Lower leg skin (tissue), 3 donors: ENCODE results near the gene KDM6A.

Source experiments
- POLR2A ChIP-seq, 2 donors: fragments of 450-650 bp; IDR thresholded peaks; one replicate each; pipeline ENCODE4 v1.6.1; 2016 to 2017; ENCODE audit warnings: antibody characterized with exemption in 2 of 2, mild to moderate bottlenecking in 1 of 2, moderate library complexity in 1 of 2
- TF ChIP-seq, protein P1 (sequence below), 3 donors: fragments of 450-650 bp; IDR thresholded peaks; one replicate each; pipeline ENCODE4 v1.5.1; 2016; ENCODE audit warnings: antibody characterized with exemption in 3 of 3, mild to moderate bottlenecking in 3 of 3, moderate library complexity in 2 of 3

- TF ChIP-seq, protein P1, sequence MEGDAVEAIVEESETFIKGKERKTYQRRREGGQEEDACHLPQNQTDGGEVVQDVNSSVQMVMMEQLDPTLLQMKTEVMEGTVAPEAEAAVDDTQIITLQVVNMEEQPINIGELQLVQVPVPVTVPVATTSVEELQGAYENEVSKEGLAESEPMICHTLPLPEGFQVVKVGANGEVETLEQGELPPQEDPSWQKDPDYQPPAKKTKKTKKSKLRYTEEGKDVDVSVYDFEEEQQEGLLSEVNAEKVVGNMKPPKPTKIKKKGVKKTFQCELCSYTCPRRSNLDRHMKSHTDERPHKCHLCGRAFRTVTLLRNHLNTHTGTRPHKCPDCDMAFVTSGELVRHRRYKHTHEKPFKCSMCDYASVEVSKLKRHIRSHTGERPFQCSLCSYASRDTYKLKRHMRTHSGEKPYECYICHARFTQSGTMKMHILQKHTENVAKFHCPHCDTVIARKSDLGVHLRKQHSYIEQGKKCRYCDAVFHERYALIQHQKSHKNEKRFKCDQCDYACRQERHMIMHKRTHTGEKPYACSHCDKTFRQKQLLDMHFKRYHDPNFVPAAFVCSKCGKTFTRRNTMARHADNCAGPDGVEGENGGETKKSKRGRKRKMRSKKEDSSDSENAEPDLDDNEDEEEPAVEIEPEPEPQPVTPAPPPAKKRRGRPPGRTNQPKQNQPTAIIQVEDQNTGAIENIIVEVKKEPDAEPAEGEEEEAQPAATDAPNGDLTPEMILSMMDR (IDR thresholded peaks at IDR 0.05): no peak
- no peak for TF ChIP-seq POLR2A (IDR thresholded peaks at IDR 0.05)
These were observed 153.0 kb downstream of the KDM6A start for GRCh38 chrX:45026036-45026435.
